Activated T-cell treated with anti-CD3 and anti-CD28 coated beads, Interleukin-2, amount 50 U/mL, for 24 hours (primary cell): ENCODE measurements around the gene KIF13A.

ENCODE experiments used
- DNase-seq: peaks from one replicate; pipeline ENCODE4 v3.0.0-alpha.2; 2020
- H3K27ac Mint-ChIP-seq: 2 replicates; pipeline ENCODE4 v1.8.0; 2020; ENCODE audit warnings: mild to moderate bottlenecking, mixed read lengths
- H3K27me3 Mint-ChIP-seq: 2 replicates; pipeline ENCODE4 v1.8.0; 2020; ENCODE audit warnings: mixed read lengths
- H3K36me3 Mint-ChIP-seq: 2 replicates; pipeline ENCODE4 v1.8.0; 2020; ENCODE audit warnings: low read depth, mixed read lengths
- H3K4me1 Mint-ChIP-seq: 2 replicates; pipeline ENCODE4 v1.8.0; 2020; ENCODE audit warnings: low read depth, mixed read lengths
- H3K4me3 Mint-ChIP-seq: 2 replicates; pipeline ENCODE4 v1.8.0; 2020; ENCODE audit warnings: mild to moderate bottlenecking, moderate library complexity, mixed read lengths
- H3K9me3 Mint-ChIP-seq: 2 replicates; pipeline ENCODE4 v1.8.0; 2020; ENCODE audit warnings: mixed read lengths

The KIF13A gene

DNA sequence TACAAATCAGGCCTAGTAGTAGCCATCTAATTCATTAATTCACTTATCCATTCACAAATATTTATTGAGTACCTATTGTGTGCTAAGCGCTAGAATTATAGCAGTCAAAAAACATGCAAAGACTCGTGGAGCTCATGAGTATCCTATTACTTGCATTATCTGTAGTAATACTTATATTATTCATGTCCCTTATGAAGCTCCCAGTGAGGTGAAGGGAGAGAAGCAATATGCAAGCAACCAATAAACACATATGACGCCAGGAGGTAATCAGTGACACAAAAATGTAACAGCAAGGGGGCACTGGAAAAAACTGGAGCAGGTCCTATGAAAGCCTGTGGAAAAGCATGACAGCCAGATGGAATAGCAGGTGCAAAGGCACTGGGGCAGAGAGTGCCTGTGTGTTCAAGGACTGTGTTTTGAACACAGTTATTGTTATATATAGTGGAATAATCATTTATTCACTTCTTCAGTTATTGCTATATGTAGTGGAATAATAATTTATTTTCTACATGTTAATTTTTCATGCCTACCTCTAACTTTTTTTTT lies 109.5 kb downstream of the KIF13A start:
- Mint-ChIP-seq H3K36me3 (no peaks in the 10 kb centered on the region), H3K4me3 (no peak overlapping the region), H3K27me3 (peaks cover 58% of the 10 kb centered on the region), H3K27ac (no peak overlapping the region), H3K4me1 (no peaks in the 10 kb centered on the region), H3K9me3 (no peaks in the 10 kb centered on the region)
- DNase-seq = no peak

DNA sequence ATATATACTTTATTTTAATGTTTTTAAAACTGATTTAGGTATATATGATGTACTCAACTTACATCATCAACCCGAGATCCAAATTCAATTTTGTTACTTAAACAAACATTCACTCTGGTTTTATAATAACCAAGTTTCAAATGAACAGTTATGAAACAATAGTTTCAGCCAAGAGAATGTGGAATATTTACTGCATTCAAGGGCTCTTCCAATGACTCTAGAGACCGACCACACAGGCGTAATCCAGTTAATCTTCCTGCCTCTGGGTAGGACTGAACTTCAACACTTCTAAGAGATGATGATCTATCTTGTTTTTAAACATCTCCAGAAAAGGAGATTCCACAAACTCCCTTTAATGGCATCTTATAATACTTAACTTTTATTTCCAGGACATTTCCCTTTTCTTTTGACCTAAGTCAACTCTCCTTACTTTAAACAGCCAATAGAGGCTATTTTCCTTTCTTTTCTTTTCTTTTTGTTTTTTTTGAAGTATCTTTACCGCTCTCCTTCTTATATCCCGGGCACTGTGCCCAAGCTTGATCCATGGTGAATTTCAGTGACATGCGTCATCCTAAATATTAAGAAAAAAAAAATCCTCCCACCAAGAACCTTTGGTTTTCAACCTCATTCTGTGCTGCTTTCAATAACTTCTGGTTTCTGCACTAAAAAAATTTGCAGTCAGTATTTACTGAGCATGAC lies 110.1 kb downstream of the KIF13A start:
- DNase-seq = no peak
- Mint-ChIP-seq H3K27ac (no peak overlapping the region), H3K4me1 (no peaks in the 10 kb centered on the region), H3K36me3 (no peaks in the 10 kb centered on the region), H3K9me3 (no peaks in the 10 kb centered on the region), H3K27me3 (peaks cover 58% of the 10 kb centered on the region), H3K4me3 (no peak overlapping the region)

DNA sequence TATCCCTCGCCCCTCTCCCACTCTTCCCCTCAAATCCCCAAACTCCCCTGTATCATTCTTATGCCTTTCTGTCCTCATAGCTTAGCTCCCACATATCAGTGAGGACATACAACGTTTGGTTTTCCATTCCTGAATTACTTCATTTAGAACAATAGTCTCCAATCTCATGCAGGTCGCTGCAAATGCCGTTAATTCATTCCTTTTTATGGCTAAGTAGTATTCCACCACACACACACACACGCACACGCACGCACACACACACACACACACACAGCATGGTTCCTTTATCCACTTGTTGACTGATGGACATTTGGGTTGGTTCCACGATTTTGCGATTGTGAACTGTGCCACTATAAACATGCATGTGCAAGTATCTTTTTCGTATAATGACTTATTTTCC lies 112.7 kb downstream of the KIF13A start:
- H3K36me3 Mint-ChIP-seq = no peaks in the 10 kb centered on the region
- no peak overlapping the region for H3K4me3 Mint-ChIP-seq
- H3K4me1 Mint-ChIP-seq = no peaks in the 10 kb centered on the region
- H3K27ac Mint-ChIP-seq = no peak overlapping the region
- H3K9me3 Mint-ChIP-seq = no peaks in the 10 kb centered on the region
- peaks cover 58% of the 10 kb centered on the region for H3K27me3 Mint-ChIP-seq
- no peak for DNase-seq

DNA sequence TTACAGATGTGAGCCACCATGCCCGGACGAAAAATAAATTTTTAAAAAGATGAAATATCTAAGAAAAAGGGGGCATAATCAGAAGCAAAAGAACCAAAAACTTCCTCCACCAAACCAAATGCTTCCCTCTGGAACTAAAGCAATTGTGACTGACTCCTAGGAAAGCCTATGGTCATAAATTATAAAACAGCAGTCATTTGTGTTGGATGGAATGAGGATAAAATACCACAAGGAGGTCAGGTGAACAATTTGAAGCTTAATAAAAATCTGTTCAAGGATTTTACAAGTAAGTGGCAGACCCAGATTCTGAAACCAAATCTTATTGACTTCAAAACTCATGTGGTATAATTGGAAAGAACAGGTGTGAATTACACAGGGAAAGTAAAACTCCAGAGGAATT lies 114.5 kb downstream of the KIF13A start:
- DNase-seq = no peak
- no peaks in the 10 kb centered on the region for H3K36me3 Mint-ChIP-seq
- H3K4me1 Mint-ChIP-seq = no peaks in the 10 kb centered on the region
- H3K27ac Mint-ChIP-seq = no peak overlapping the region
- no peak overlapping the region for H3K4me3 Mint-ChIP-seq
- no peaks in the 10 kb centered on the region for H3K9me3 Mint-ChIP-seq
- peaks cover 54% of the 10 kb centered on the region for H3K27me3 Mint-ChIP-seq

DNA sequence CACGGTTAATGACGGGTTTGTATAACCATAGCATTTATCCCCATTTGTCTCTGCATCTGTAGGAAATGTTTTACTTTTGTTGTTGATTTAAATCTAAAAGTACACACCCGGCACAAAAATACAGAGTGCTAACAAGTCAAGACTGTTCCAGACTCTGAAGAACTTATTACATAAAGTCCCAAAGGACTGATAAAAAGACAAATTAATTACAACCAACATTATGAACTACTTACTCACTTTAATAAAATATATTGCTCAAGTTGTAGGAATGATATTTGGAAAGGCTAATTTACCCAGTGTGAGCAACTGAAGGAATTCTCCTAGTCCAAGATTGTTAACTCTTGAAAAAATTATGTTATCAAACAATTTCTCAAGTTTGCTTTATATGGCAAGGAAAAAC lies 115.6 kb downstream of the KIF13A start:
- Mint-ChIP-seq H3K27ac (no peak overlapping the region), H3K36me3 (no peaks in the 10 kb centered on the region), H3K4me1 (no peaks in the 10 kb centered on the region), H3K4me3 (no peak overlapping the region), H3K9me3 (no peaks in the 10 kb centered on the region), H3K27me3 (peaks cover 48% of the 10 kb centered on the region)
- no peak for DNase-seq

DNA sequence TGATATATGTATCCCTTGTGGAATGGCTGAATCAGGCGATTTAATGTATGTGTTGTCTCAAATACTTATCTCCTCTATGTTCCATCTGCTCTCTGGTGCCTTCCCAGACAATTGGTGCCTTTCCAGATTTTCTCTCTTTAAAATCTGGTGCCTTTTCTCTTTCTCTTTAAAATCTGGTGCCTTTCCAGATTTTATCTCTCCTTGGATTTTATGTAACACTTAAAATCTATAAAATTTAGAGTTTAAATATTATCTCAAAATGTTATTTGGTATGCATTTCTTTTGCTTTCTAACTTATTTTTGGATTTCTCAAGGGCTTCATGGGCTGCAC lies 116.3 kb downstream of the KIF13A start:
- H3K4me3 Mint-ChIP-seq = no peak overlapping the region
- H3K27ac Mint-ChIP-seq = no peak overlapping the region
- no peaks in the 10 kb centered on the region for H3K36me3 Mint-ChIP-seq
- H3K4me1 Mint-ChIP-seq = no peaks in the 10 kb centered on the region
- no peaks in the 10 kb centered on the region for H3K9me3 Mint-ChIP-seq
- H3K27me3 Mint-ChIP-seq = peaks cover 47% of the 10 kb centered on the region
- no peak for DNase-seq

DNA sequence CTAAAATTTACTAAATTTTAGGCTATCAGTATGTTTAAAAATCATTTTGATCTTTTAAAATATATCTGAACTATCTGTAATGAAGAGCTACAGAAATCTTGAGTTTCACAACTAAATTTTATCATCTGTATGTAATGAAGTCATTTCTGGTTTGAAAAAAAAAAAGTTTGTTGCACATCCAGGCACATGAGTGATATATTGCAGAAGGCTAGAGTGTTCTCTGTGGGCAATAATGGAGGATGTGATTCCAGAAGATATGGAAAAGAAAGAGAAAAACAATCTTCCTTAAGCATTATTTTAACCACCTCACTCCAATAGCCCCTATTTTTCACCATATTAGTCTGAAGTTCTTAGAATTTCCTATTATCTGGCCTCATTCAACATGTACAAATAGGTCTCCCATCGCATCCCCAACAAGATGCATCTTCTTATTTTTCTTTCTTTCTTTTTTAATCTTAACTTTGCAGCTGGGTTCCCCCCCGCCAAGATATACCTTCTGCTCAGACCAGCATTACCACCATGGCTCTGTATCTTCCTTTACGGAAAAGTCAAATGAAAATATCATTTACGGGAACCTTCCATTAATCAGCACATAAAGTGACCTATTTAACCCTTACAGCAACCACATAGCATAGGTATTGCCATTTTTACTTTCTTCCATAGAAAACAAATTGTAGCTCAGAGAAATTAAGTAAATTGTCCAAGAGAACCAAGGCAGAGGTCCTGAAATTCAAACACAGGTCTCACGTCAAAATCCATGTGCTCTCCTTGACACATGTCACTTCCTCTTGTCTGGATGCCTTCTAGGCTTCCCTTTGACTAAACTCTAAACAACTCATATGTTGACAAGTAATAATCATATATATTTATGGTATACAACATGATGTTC lies 116.9 kb downstream of the KIF13A start:
- Mint-ChIP-seq H3K27ac (no peak overlapping the region), H3K9me3 (no peaks in the 10 kb centered on the region), H3K4me1 (no peaks in the 10 kb centered on the region), H3K27me3 (peaks cover 46% of the 10 kb centered on the region), H3K36me3 (no peaks in the 10 kb centered on the region), H3K4me3 (no peak overlapping the region)
- DNase-seq = no peak

DNA sequence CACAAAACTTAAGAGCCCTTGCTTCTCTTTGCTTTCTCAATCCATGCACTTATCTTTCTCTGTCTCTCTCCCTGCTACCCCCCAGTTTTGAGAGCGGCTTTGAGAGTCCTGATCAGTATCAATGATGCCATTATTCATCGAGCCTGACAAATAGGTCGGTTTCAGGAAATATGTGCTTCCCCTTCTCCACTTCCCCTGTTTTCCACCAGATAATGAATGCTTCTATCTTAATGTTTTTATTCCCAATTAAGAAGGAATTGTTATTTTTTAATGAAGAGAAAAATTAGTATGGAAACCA lies 117.7 kb downstream of the KIF13A start:
- H3K27ac Mint-ChIP-seq = no peak overlapping the region

DNA sequence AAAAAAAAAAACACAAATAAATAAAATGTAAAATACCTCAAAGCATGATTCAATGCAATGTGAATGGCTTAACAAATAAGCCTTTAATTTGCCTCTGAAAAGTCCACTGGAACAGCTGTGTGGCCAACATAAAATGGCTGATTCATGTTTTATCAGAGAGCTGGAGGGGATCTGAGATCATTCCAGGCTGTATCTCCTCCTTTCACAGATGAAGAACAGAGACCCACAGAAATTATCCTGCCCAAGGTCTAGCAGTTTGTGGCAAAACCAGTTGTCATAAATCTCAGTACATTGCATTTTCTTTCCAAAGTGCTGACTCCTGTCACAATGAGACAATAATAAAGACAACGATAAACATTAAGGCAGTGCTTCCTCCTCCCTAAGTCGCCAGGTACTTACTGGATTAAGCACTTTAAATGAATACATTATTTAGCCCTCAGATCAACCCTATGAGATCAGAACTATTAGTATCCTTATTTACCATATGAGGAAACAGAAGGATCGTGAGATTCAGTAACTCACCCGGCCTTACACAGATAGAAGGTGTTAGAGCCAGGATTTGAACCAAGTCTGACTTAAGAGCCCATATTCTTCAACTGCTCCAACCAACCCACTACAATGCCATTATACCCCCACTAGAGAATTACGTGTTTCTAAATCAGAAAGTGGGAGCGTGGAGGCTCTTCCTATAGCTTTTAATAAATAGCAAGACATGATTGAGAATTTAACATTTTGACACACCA lies 118.3 kb downstream of the KIF13A start:
- no peak for DNase-seq
- Mint-ChIP-seq H3K4me1 (no peaks in the 10 kb centered on the region), H3K36me3 (no peaks in the 10 kb centered on the region), H3K4me3 (no peak overlapping the region), H3K27ac (no peak overlapping the region), H3K27me3 (peaks cover 47% of the 10 kb centered on the region), H3K9me3 (no peaks in the 10 kb centered on the region)

More for the DNA sequence above, 117.7 kb downstream of the KIF13A start:
- no peaks in the 10 kb centered on the region for H3K4me1 Mint-ChIP-seq
- no peak for DNase-seq
- no peaks in the 10 kb centered on the region for H3K9me3 Mint-ChIP-seq
- no peak overlapping the region for H3K4me3 Mint-ChIP-seq
- no peaks in the 10 kb centered on the region for H3K36me3 Mint-ChIP-seq
- peaks cover 47% of the 10 kb centered on the region for H3K27me3 Mint-ChIP-seq

DNA sequence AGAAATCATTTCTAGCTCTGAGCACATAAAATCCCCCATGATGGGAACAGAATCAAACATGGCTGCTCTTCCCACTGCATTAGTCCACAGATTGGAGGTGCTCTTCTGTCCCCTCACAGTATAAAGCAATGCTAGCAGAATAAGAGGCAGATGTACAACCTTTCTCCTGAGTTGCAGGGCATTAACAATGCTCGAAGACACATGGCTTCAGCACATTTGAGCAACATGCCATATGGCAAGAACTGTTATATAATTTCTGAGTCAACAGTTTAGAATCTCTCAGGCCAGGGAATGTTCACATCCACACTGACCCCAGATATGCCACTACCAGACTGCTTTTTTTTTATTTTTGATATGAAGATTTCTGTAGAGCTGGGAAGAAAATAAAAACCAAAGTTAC lies 119.6 kb downstream of the KIF13A start:
- H3K4me3 Mint-ChIP-seq = no peak overlapping the region
- H3K36me3 Mint-ChIP-seq = no peaks in the 10 kb centered on the region
- H3K27ac Mint-ChIP-seq = no peak overlapping the region
- peaks cover 55% of the 10 kb centered on the region for H3K27me3 Mint-ChIP-seq
- no peaks in the 10 kb centered on the region for H3K9me3 Mint-ChIP-seq
- no peaks in the 10 kb centered on the region for H3K4me1 Mint-ChIP-seq
- no peak for DNase-seq

DNA sequence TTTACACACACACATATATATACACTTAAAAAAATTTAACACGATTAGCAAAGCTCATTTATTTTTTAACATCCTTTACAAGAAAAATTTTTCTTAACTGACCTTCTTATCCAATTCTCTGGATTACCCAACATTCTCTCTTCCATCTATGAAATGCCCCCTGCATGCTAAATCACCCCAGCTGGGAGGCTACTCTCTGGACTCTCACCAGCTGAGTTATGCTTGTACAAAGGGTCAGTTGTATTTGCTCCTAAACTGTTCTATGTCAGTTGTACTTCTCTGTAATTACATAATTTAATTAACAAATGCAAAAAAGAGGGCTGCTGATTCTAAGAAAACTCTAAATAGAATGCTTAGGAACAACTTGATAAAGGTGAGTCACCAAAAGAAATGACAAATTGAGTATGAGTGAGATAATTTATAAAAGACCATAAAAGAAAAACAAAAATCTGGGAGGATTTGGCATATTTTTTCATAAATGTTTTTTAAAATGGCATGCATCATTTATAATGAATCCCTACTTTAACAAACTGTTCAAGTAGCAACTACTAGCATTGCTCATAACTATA lies 120.5 kb downstream of the KIF13A start:
- peaks cover 54% of the 10 kb centered on the region for H3K27me3 Mint-ChIP-seq
- DNase-seq = no peak

DNA sequence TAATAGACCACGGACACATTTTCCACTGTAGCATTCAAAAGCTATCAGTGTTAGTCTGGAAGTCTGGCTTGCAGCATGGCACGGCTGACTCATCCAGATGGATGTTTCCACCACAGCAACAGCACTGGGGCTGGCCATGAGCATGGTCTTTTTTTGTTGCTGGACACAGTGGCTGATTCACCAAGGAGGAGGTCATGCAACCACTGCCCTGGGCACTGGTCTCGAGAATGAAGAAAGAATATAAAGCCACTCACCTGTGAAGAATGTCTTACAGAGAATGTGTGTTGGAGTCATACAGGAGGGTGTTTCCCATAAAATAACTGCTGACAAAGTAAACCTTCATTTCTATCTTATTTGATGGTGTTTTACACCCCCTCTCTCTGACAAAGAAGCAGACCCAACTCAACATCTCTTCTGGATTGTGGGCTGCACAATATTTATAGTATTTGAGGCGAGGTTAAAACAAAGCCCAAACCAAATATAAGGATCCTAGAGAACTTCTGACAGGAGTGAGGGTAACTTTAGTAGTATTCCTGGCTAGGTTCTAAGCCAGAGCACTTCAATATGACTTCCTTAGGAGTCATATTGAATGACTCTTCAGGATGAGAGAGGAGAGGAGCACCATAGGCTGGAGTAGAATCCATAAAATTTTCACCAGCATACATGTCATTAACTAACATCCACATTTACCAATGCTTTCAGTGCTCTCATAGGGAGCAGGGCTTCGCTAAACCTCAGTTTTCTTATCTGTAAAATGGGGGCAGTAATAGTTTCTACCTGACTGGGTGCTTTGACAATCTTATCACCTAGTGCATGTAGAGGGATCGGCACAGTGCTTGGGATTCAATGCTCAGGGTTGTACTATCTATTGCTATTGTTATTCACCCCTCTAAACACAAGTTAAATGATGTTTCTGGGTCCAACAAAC lies 121.4 kb downstream of the KIF13A start:
- H3K27me3 Mint-ChIP-seq = peaks cover 49% of the 10 kb centered on the region
- H3K4me1 Mint-ChIP-seq = no peaks in the 10 kb centered on the region
- no peaks in the 10 kb centered on the region for H3K36me3 Mint-ChIP-seq
- no peak overlapping the region for H3K27ac Mint-ChIP-seq
- DNase-seq = no peak
- no peak overlapping the region for H3K4me3 Mint-ChIP-seq
- H3K9me3 Mint-ChIP-seq = no peaks in the 10 kb centered on the region

More for the DNA sequence above, 120.5 kb downstream of the KIF13A start:
- H3K36me3 Mint-ChIP-seq = no peaks in the 10 kb centered on the region
- no peaks in the 10 kb centered on the region for H3K9me3 Mint-ChIP-seq
- H3K4me3 Mint-ChIP-seq = no peak overlapping the region
- no peaks in the 10 kb centered on the region for H3K4me1 Mint-ChIP-seq
- no peak overlapping the region for H3K27ac Mint-ChIP-seq

DNA sequence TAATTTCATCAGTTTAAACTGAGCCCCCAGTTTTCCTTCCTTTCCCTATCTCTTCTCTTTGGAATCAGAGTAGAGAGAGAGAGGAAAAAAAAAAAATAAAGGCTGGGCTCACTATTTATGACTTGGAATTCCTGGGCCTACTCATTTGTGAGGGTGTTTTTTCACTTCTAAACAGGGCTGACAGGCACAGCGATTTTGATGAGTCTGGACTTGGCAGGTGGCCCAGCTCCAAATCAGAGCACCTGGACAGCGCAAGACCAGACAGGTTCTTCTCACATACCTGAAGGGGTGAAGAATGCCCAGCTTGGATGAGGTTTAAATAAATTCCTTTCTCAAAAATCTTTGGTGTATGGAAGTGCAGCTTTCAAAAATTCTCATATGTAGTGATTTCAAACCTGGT lies 122.2 kb downstream of the KIF13A start:
- no peak overlapping the region for H3K27ac Mint-ChIP-seq
- H3K27me3 Mint-ChIP-seq = peaks cover 44% of the 10 kb centered on the region
- no peak for DNase-seq
- H3K4me1 Mint-ChIP-seq = no peaks in the 10 kb centered on the region
- H3K4me3 Mint-ChIP-seq = no peak overlapping the region
- no peaks in the 10 kb centered on the region for H3K9me3 Mint-ChIP-seq
- H3K36me3 Mint-ChIP-seq = no peaks in the 10 kb centered on the region
